HEK293 (cell line): ENCODE data around the gene PCSK1N.

Experiments used
- CTCF ChIA-PET: fragments of 350-600 bp; formaldehyde crosslinking; extraction: SDS; loops from one replicate; lab custom pipeline; 2021; ENCODE audit warnings: antibody characterized with exemption; lab: Yijun Ruan, JAX
- POLR2A ChIA-PET: fragments of 300-600 bp; formaldehyde crosslinking; extraction: SDS; loops from one replicate; lab custom pipeline; 2020; ENCODE audit warnings: antibody characterized with exemption, inconsistent platforms; lab: Yijun Ruan, JAX
- H3K27ac ChIP-seq: fragments of 200-500 bp; sonication (Bioruptor generic); 2 replicates; pipeline ENCODE4 v1.5.1; 2014; ENCODE audit warnings: low read depth, low read length, control low read depth, inconsistent platforms; ENCODE audit errors: extremely low read depth
- H3K36me3 ChIP-seq, 2 experiments: fragments of 200-500 bp in 1 of 2; sonication (Bioruptor generic) in 1 of 2; 1 replicate in 1 of 2; 2 replicates in 1 of 2; pipeline ENCODE4 v1.5.1; 2014 to 2017; ENCODE audit warnings: inconsistent platforms in 2 of 2, low read length in 2 of 2; ENCODE audit not compliant: control insufficient read depth in 2 of 2, insufficient read depth in 1 of 2
- H3K4me1 ChIP-seq: fragments of 200-500 bp; sonication (Bioruptor generic); 2 replicates; pipeline ENCODE4 v1.5.1; 2014; ENCODE audit warnings: mild to moderate bottlenecking, low read length, inconsistent platforms; ENCODE audit not compliant: control insufficient read depth, insufficient read depth
- H3K4me3 ChIP-seq: 2 replicates; pipeline ENCODE4 v1.5.1; 2011; ENCODE audit warnings: low read depth, mild to moderate bottlenecking, control low read depth, low read length, moderate library complexity
- H3K9me3 ChIP-seq: fragments of 200-500 bp; sonication (Bioruptor generic); 2 replicates; pipeline ENCODE4 v1.5.1; 2014; ENCODE audit warnings: low read depth, low read length, inconsistent platforms; ENCODE audit not compliant: control insufficient read depth, insufficient read depth
- HOXC10 ChIP-seq: sonication (generic); formaldehyde crosslinking; IDR thresholded peaks from 2 replicates; pipeline ENCODE4 v1.8.1; 2023; ENCODE audit warnings: mild to moderate bottlenecking, missing genetic modification reagents
- HOXD13 ChIP-seq: sonication (generic); formaldehyde crosslinking; IDR thresholded peaks from 2 replicates; pipeline ENCODE4 v1.8.0; 2022; ENCODE audit warnings: missing genetic modification reagents, borderline replicate concordance
- KLF7 ChIP-seq: fragments of 450-650 bp; formaldehyde crosslinking; IDR thresholded peaks from 2 replicates; pipeline ENCODE4 v1.5.1; 2016; ENCODE audit warnings: missing biosample characterization, missing genetic modification characterization, borderline replicate concordance
- KLF9 ChIP-seq: fragments of 450-650 bp; formaldehyde crosslinking; IDR thresholded peaks from 2 replicates; pipeline ENCODE4 v1.5.1; 2016; ENCODE audit warnings: missing biosample characterization, missing genetic modification characterization, low read depth
- PRDM1 ChIP-seq: fragments of 450-650 bp; formaldehyde crosslinking; IDR thresholded peaks from 2 replicates; pipeline ENCODE4; 2016; ENCODE audit warnings: missing biosample characterization, missing genetic modification characterization
- TCF7L2 ChIP-seq: IDR thresholded peaks from 2 replicates; pipeline ENCODE4 v1.6.1; 2011; ENCODE audit warnings: low read depth, mild to moderate bottlenecking, inconsistent platforms, low read length, moderate library complexity, borderline replicate concordance
- TSHZ1 ChIP-seq: fragments of 450-650 bp; formaldehyde crosslinking; IDR thresholded peaks from 2 replicates; pipeline ENCODE4 v1.5.1; 2016; ENCODE audit warnings: missing biosample characterization, missing genetic modification characterization, borderline replicate concordance
- ZBTB11 ChIP-seq: fragments of 450-650 bp; formaldehyde crosslinking; conservative IDR thresholded peaks from 2 replicates; pipeline ENCODE4 v1.5.1; 2016; ENCODE audit warnings: low read depth, missing biosample characterization, missing genetic modification characterization
- ZBTB20 ChIP-seq: fragments of 450-650 bp; formaldehyde crosslinking; IDR thresholded peaks from 2 replicates; pipeline ENCODE4 v1.5.1; 2016; ENCODE audit warnings: missing biosample characterization, missing genetic modification characterization
- ZNF112 ChIP-seq: fragments of 450-650 bp; formaldehyde crosslinking; IDR thresholded peaks from 2 replicates; pipeline ENCODE4 v1.5.0; 2017; ENCODE audit warnings: missing biosample characterization, missing genetic modification characterization
- ZNF140 ChIP-seq: fragments of 450-650 bp; formaldehyde crosslinking; IDR thresholded peaks from 2 replicates; pipeline ENCODE4 v1.5.1; 2016; ENCODE audit warnings: missing biosample characterization, missing genetic modification characterization
- ZNF169 ChIP-seq: fragments of 450-650 bp; formaldehyde crosslinking; IDR thresholded peaks from 2 replicates; pipeline ENCODE4 v1.5.1; 2016; ENCODE audit warnings: missing biosample characterization, missing genetic modification characterization
- ZNF174 ChIP-seq: fragments of 450-650 bp; formaldehyde crosslinking; IDR thresholded peaks from 2 replicates; pipeline ENCODE4 v1.5.0; 2017; ENCODE audit warnings: missing biosample characterization, mild to moderate bottlenecking, missing genetic modification characterization
- ZNF175 ChIP-seq: fragments of 450-650 bp; formaldehyde crosslinking; IDR thresholded peaks from 2 replicates; pipeline ENCODE4 v1.5.1; 2016; ENCODE audit warnings: missing biosample characterization, missing genetic modification characterization
- ZNF248 ChIP-seq: fragments of 450-650 bp; formaldehyde crosslinking; IDR thresholded peaks from 2 replicates; pipeline ENCODE4 v1.5.1; 2017; ENCODE audit warnings: missing biosample characterization, missing genetic modification characterization
- ZNF350 ChIP-seq: fragments of 450-650 bp; formaldehyde crosslinking; IDR thresholded peaks from 2 replicates; pipeline ENCODE4 v1.5.0; 2017; ENCODE audit warnings: missing biosample characterization, mild to moderate bottlenecking, missing genetic modification characterization
- ZNF391 ChIP-seq: fragments of 450-650 bp; formaldehyde crosslinking; IDR thresholded peaks from 2 replicates; pipeline ENCODE4 v1.5.1; 2016; ENCODE audit warnings: low read depth, missing biosample characterization, missing genetic modification characterization, borderline replicate concordance
- ZNF549 ChIP-seq: fragments of 450-650 bp; IDR thresholded peaks from 2 replicates; pipeline ENCODE4 v1.5.1; 2018; ENCODE audit warnings: missing biosample characterization, missing genetic modification characterization, mild to moderate bottlenecking, inconsistent platforms, moderate library complexity
- ZNF558 ChIP-seq: fragments of 450-650 bp; formaldehyde crosslinking; IDR thresholded peaks from 2 replicates; pipeline ENCODE4 v1.5.1; 2016; ENCODE audit warnings: missing biosample characterization, missing genetic modification characterization
- ZNF623 ChIP-seq: fragments of 450-650 bp; formaldehyde crosslinking; IDR thresholded peaks from 2 replicates; pipeline ENCODE4 v1.5.1; 2016; ENCODE audit warnings: missing biosample characterization, missing genetic modification characterization
- ZNF624 ChIP-seq: fragments of 450-650 bp; formaldehyde crosslinking; IDR thresholded peaks from 2 replicates; pipeline ENCODE4 v1.5.1; 2017; ENCODE audit warnings: missing biosample characterization, missing genetic modification characterization
- ZNF654 ChIP-seq: fragments of 450-650 bp; formaldehyde crosslinking; IDR thresholded peaks from 2 replicates; pipeline ENCODE4 v1.5.1; 2016; ENCODE audit warnings: low read depth, missing biosample characterization, missing genetic modification characterization
- ZNF785 ChIP-seq: fragments of 450-650 bp; formaldehyde crosslinking; IDR thresholded peaks from 2 replicates; pipeline ENCODE4 v1.5.1; 2016; ENCODE audit warnings: missing biosample characterization, missing genetic modification characterization
- ZSCAN23 ChIP-seq: fragments of 450-650 bp; formaldehyde crosslinking; IDR thresholded peaks from 2 replicates; pipeline ENCODE4 v1.5.1; 2016; ENCODE audit warnings: missing biosample characterization, missing genetic modification characterization
- ZSCAN30 ChIP-seq: fragments of 450-650 bp; IDR thresholded peaks from 2 replicates; pipeline ENCODE4 v1.5.1; 2018; ENCODE audit warnings: missing biosample characterization, mild to moderate bottlenecking, missing genetic modification characterization, moderate library complexity

The PCSK1N gene

GRCh38 chrX:48785186-48785539 lies 50.2 kb downstream of the PCSK1N start:
- ChIA-PET CTCF (no interaction called here), POLR2A (no interaction called here)
- Histone ChIP-seq H3K4me3 (no peak overlapping the region), H3K9me3 (no peaks in the 10 kb centered on the region), H3K4me1 (no peaks in the 10 kb centered on the region), H3K27ac (no peak overlapping the region), H3K36me3 (no peaks in the 10 kb centered on the region)
- TF ChIP-seq ZNF140 (tag by site-specific recombination) (no peak), ZNF558 (no peak), ZNF112 (no peak), ZNF174 (no peak), ZBTB11 (tag by site-specific recombination) (no peak), ZSCAN30 (tag by site-specific recombination) (no peak), ZNF623 (tag by site-specific recombination) (no peak)

- Histone ChIP-seq H3K9me3 (no peaks in the 10 kb centered on the region), H3K4me3 (no peak overlapping the region), H3K27ac (no peak overlapping the region), H3K36me3 (no peaks in the 10 kb centered on the region), H3K4me1 (no peaks in the 10 kb centered on the region)
- ChIA-PET CTCF (no interaction called here), POLR2A (no interaction called here)
- no peak for TF ChIP-seq ZNF391
- no peak for TF ChIP-seq KLF7 (tag by site-specific recombination)
- TF ChIP-seq ZNF549 (tag by site-specific recombination): no peak
- TF ChIP-seq ZNF350: no peak
- TF ChIP-seq TSHZ1 (tag by site-specific recombination): no peak
- no peak for TF ChIP-seq ZNF169 (tag by site-specific recombination)
- no peak for TF ChIP-seq ZSCAN23 (tag by site-specific recombination)
- TF ChIP-seq PRDM1 (tag by site-specific recombination): no peak
- no peak for TF ChIP-seq ZNF175 (tag by site-specific recombination)
- TF ChIP-seq HOXC10 (CRISPR knock-in tag): no peak
- no peak for TF ChIP-seq ZBTB20 (tag by site-specific recombination)
- TF ChIP-seq HOXD13 (CRISPR knock-in tag): no peak
- no peak for TF ChIP-seq TCF7L2
- no peak for TF ChIP-seq ZNF248 (tag by site-specific recombination)
- TF ChIP-seq ZNF654 (tag by site-specific recombination): no peak
- no peak for TF ChIP-seq ZNF624 (tag by site-specific recombination)
- TF ChIP-seq ZNF785: no peak
- no peak for TF ChIP-seq KLF9 (tag by site-specific recombination)
- no peak for TF ChIP-seq ZNF112
Measured at GRCh38 chrX:48784726-48785125, 50.7 kb downstream of the PCSK1N start.
